Measurements from ENCODE around the gene RBFOX2. TPM values are rescaled to one million over a fixed set of nuclear protein-coding genes. Genes with fewer than 3 reads are reported as not detected.

The RBFOX2 gene
- total RNA-seq, 2 donors from 2014 or later: 104 to 120 TPM

DNA sequence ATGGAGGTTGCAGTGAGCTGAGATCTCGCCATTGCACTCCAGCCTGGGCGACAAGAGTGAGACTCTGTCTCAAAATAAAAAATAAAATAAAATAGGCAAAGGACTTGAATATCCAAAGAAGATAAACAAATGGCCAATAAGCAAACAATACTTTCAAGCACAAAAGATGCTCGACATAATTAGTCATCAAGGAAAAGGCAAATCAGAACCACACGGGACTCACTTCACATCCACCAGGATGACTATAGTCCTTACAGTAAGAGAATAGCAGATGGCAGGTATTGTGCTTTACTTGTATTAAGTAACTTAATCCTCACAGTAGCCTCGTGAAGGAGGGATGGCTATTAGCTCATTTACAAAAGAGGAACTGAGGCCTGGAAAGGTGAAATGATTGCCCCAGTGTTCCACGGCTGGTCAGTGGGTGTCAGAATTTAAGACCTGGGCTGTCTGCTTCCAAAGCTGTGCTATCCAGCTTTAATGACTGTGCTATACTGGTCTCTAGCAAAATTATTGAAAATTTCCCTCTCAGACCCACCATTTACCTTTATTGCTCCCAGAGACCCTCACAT is 40.2 kb upstream of the RBFOX2 start:
- H3K27me3 ChIP-seq (ENCODE audit: control insufficient read depth, insufficient read depth, low read length, poor library complexity, severe bottlenecking): no peaks in the 10 kb centered on the region
- Mint-ChIP-seq H3K9me3 (no peaks in the 10 kb centered on the region), H3K27me3 (ENCODE audit: insufficient read depth) (no peaks in the 10 kb centered on the region), H3K4me3 (no peak overlapping the region), H3K36me3 (ENCODE audit: low read depth) (no peaks in the 10 kb centered on the region), H3K27ac (peak overlapping the region; percentile 4), H3K4me1 (no peaks in the 10 kb centered on the region)
- H3K27ac ChIP-seq (ENCODE audit: low read depth, low read length): no peak overlapping the region
- H3K36me3 ChIP-seq (ENCODE audit: control insufficient read depth, insufficient read depth, low read length): no peaks in the 10 kb centered on the region
- TF ChIP-seq, protein P1, sequence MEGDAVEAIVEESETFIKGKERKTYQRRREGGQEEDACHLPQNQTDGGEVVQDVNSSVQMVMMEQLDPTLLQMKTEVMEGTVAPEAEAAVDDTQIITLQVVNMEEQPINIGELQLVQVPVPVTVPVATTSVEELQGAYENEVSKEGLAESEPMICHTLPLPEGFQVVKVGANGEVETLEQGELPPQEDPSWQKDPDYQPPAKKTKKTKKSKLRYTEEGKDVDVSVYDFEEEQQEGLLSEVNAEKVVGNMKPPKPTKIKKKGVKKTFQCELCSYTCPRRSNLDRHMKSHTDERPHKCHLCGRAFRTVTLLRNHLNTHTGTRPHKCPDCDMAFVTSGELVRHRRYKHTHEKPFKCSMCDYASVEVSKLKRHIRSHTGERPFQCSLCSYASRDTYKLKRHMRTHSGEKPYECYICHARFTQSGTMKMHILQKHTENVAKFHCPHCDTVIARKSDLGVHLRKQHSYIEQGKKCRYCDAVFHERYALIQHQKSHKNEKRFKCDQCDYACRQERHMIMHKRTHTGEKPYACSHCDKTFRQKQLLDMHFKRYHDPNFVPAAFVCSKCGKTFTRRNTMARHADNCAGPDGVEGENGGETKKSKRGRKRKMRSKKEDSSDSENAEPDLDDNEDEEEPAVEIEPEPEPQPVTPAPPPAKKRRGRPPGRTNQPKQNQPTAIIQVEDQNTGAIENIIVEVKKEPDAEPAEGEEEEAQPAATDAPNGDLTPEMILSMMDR (conservative IDR thresholded peaks at IDR 0.05): no peak
- H3K9me3 ChIP-seq (ENCODE audit: control insufficient read depth, low read length): no peaks in the 10 kb centered on the region
- WGBS, 2 experiments (ENCODE audit: insufficient coverage in 1 of 2, insufficient read length in 1 of 2): 70 to 89% methylated on average over 2 to 6 of the region's 6 CpGs
- DNase-seq: no peak
- no peak overlapping the region for H3K4me3 ChIP-seq (ENCODE audit: low read length)
- H3K4me1 ChIP-seq (ENCODE audit: control insufficient read depth, insufficient read depth, low read length): peaks cover 3% of the 10 kb centered on the region
- H3K9ac ChIP-seq (ENCODE audit: extremely low read depth, low read length, poor library complexity, severe bottlenecking): no peak overlapping the region

DNA sequence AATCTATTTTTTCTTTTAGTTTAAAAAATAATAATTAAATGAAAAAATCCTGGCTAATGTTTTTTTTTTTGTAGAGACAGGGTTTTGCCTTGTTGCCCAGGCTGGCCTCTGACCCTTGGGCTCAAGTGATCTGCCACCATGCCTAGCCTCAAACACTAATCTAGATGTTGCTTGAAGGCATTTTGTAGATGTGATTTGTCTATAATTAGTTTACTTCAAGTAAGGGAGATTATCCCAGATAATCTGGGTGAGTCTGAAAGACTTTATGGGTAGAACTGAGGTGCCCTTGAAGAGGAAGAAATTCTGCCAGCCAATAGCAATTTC is 38.6 kb upstream of the RBFOX2 start:
- DNase-seq: no peak
- Histone ChIP-seq H3K36me3 (ENCODE audit: control insufficient read depth, insufficient read depth, low read length) (no peaks in the 10 kb centered on the region), H3K4me3 (ENCODE audit: low read length) (no peak overlapping the region), H3K27me3 (ENCODE audit: control insufficient read depth, insufficient read depth, low read length, poor library complexity, severe bottlenecking) (no peaks in the 10 kb centered on the region), H3K4me1 (ENCODE audit: control insufficient read depth, insufficient read depth, low read length) (peaks cover 3% of the 10 kb centered on the region), H3K27ac (ENCODE audit: low read depth, low read length) (no peak overlapping the region), H3K9me3 (ENCODE audit: control insufficient read depth, low read length) (no peaks in the 10 kb centered on the region), H3K9ac (ENCODE audit: extremely low read depth, low read length, poor library complexity, severe bottlenecking) (no peak overlapping the region)
- TF ChIP-seq, protein P1 (conservative IDR thresholded peaks at IDR 0.05): no peak
- H3K27ac Mint-ChIP-seq: no peak overlapping the region
- no peaks in the 10 kb centered on the region for H3K4me1 Mint-ChIP-seq
- H3K9me3 Mint-ChIP-seq: no peaks in the 10 kb centered on the region
- peaks cover 2% of the 10 kb centered on the region for H3K27me3 Mint-ChIP-seq (ENCODE audit: insufficient read depth)
- H3K4me3 Mint-ChIP-seq: no peak overlapping the region
- no peaks in the 10 kb centered on the region for H3K36me3 Mint-ChIP-seq (ENCODE audit: low read depth)

DNA sequence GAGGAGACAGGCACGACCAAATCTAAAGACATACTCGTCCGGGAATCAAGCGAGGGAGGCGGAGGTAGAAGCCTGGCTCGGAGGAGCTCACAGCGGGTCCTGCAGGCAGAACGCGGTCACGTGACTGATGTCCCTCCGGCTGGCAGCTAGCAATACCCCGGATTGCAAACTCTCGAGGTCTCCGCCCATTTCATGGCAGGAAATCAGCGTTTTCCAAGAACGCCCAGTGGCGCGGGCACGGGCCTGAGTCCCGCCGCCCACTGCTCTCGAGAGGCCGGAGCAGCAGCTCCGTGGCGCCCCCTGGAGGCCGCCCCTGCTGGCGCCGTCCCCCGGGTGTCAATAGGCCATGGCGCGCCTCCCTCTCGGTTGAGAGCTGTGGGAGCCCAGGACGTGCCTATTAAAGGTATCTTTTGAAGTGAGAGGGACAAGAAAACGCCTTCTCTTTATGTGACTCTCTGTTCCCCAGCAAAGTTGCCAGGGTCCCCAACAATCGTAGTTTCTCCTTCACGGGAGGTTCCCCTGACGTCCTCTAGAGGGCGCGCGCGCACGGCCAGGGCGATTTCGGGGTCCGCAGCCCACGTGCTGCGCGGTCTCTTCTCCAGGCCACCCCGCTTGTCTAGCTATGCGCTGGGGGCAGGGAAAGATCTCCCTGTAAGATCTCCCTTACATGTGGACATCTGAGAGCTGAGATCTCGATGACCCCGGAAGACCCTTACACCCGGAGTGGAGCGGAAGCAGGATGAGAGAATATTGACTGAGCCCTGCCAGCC is 37.3 kb upstream of the RBFOX2 start:
- DNase-seq: peak; percentile 99
- Mint-ChIP-seq H3K36me3 (ENCODE audit: low read depth) (no peaks in the 10 kb centered on the region), H3K4me1 (no peaks in the 10 kb centered on the region), H3K9me3 (peaks cover 4% of the 10 kb centered on the region), H3K4me3 (peak overlapping the region; percentile 63), H3K27me3 (ENCODE audit: insufficient read depth) (peaks cover 2% of the 10 kb centered on the region), H3K27ac (peak overlapping the region; percentile 95)
- Histone ChIP-seq H3K9ac (ENCODE audit: extremely low read depth, low read length, poor library complexity, severe bottlenecking) (peak overlapping the region; percentile 66), H3K36me3 (ENCODE audit: control insufficient read depth, insufficient read depth, low read length) (no peaks in the 10 kb centered on the region), H3K27ac (ENCODE audit: low read depth, low read length) (peak overlapping the region; percentile 69), H3K4me3 (ENCODE audit: low read length) (peak overlapping the region; percentile 77), H3K9me3 (ENCODE audit: control insufficient read depth, low read length) (no peaks in the 10 kb centered on the region), H3K27me3 (ENCODE audit: control insufficient read depth, insufficient read depth, low read length, poor library complexity, severe bottlenecking) (no peaks in the 10 kb centered on the region), H3K4me1 (ENCODE audit: control insufficient read depth, insufficient read depth, low read length) (peaks cover 3% of the 10 kb centered on the region)
- 9 to 16% methylated on average over 27 to 54 of the region's 54 CpGs for WGBS, 2 experiments (ENCODE audit: insufficient coverage in 1 of 2, insufficient read length in 1 of 2)
- TF ChIP-seq, protein P1 (conservative IDR thresholded peaks at IDR 0.05): peak; percentile 100
